GM12878 (cell line): ENCODE data around the gene RAB44. TPM values are rescaled to one million over a fixed set of nuclear protein-coding genes. Genes with fewer than 3 reads are reported as not detected.
A peak's percentile ranks its signal among the peaks of the same experiment; 100 is the strongest.

ENCODE experiments used
- ATAC-seq: fragments of 200-7000 bp; cut with Tn5 transposase; 3 replicates; pipeline ENCODE4 v1.9.1; 2020; ENCODE audit warnings: mild to moderate bottlenecking, moderate library complexity
- BruUV-seq: library from RNA; stranded (reverse); fragments of 400-500 nt; replicated peaks from 2 replicates; lab custom pipeline; 2021; lab: Mats Ljungman, UMichigan
- CTCF ChIA-PET: fragments of 300-600 bp; sonication (Branson Sonifier 250); formaldehyde crosslinking; extraction: SDS; loops from one replicate; lab custom pipeline; 2021; ENCODE audit warnings: inconsistent platforms; lab: Yijun Ruan, JAX
- POLR2A ChIA-PET: fragments of 350-600 bp; formaldehyde crosslinking; extraction: SDS; loops from one replicate; lab custom pipeline; 2021; ENCODE audit warnings: inconsistent platforms; lab: Charles Lee
- RAD21 ChIA-PET: fragments of 300-600 bp; sonication (Branson Sonifier 250); formaldehyde crosslinking; loops from one replicate; lab custom pipeline; 2023; ENCODE audit warnings: antibody characterized with exemption; ENCODE audit not compliant: unreplicated experiment; lab: Charles Lee
- SMC1A ChIA-PET: fragments of 300-600 bp; sonication (Branson Sonifier 250); formaldehyde crosslinking; loops from one replicate; lab custom pipeline; 2023; ENCODE audit not compliant: unreplicated experiment, uncharacterized antibody; lab: Charles Lee
- DNase-seq: peaks from one replicate; pipeline ENCODE4 v3.0.0-alpha.2; 2011; ENCODE audit warnings: low read depth, low spot score
- FAIRE-seq: peaks from 3 replicates; lab custom pipeline; 2011; peaks lifted over from hg19 to GRCh38; lab: Jason Lieb, UNC
- H2AFZ ChIP-seq: 2 replicates; pipeline ENCODE4 v1.6.0; 2011; ENCODE audit warnings: low read depth, low read length, control low read depth; ENCODE audit not compliant: control insufficient read depth
- H3K27ac ChIP-seq: 2 replicates; pipeline ENCODE4 v1.5.1; 2011; ENCODE audit warnings: control low read depth; ENCODE audit not compliant: control insufficient read depth, insufficient read depth
- H3K27me3 ChIP-seq, 2 experiments: replicated peaks in 1 of 2; 2 replicates each; pipeline versions ENCODE4 v1.6.0 to v1.6.1; 2011; ENCODE audit warnings: low read length in 1 of 2; ENCODE audit not compliant: control insufficient read depth in 2 of 2, insufficient read depth in 2 of 2
- H3K36me3 ChIP-seq, 2 experiments: 2 replicates each; pipeline ENCODE4 v1.5.1; 2011; ENCODE audit warnings: low read length in 1 of 2; ENCODE audit not compliant: control insufficient read depth in 2 of 2, insufficient read depth in 2 of 2
- H3K4me1 ChIP-seq: 2 replicates; pipeline ENCODE4 v1.6.1; 2011; ENCODE audit warnings: mild to moderate bottlenecking, low read length, moderate library complexity, mixed read lengths; ENCODE audit not compliant: control insufficient read depth, insufficient read depth
- H3K4me2 ChIP-seq: 2 replicates; pipeline ENCODE4 v1.6.0; 2011; ENCODE audit warnings: control low read depth; ENCODE audit not compliant: control insufficient read depth, insufficient read depth
- H3K4me3 ChIP-seq: fragments of 200-600 bp; sonication (generic); 2 replicates; pipeline ENCODE4 v1.5.1; 2016
- H3K79me2 ChIP-seq: 2 replicates; pipeline ENCODE4 v1.6.0; 2011; ENCODE audit warnings: low read length; ENCODE audit not compliant: control insufficient read depth, insufficient read depth
- H3K9ac ChIP-seq: 2 replicates; pipeline ENCODE4 v1.8.0; 2011; ENCODE audit warnings: low read length, control low read depth, mixed read lengths; ENCODE audit not compliant: control insufficient read depth, insufficient read depth
- H3K9me3 ChIP-seq: replicated peaks from 3 replicates; pipeline ENCODE4 v1.5.1; 2011; ENCODE audit warnings: mild to moderate bottlenecking, low read length; ENCODE audit not compliant: control insufficient read depth, insufficient read depth
- H4K20me1 ChIP-seq: 2 replicates; pipeline ENCODE4 v1.6.0; 2011; ENCODE audit not compliant: control insufficient read depth, insufficient read depth
- CHD1 ChIP-seq: IDR thresholded peaks from 2 replicates; pipeline ENCODE4 v1.6.1; 2012; ENCODE audit warnings: low read depth, low read length, improper control_type of control experiment
- DPF2 ChIP-seq: fragments of 450-650 bp; IDR thresholded peaks from 2 replicates; pipeline ENCODE4 v1.6.1; 2017; ENCODE audit warnings: mild to moderate bottlenecking
- E2F8 ChIP-seq: fragments of 450-650 bp; IDR thresholded peaks from 2 replicates; pipeline ENCODE4 v1.6.1; 2018; ENCODE audit warnings: mild to moderate bottlenecking, low read depth, moderate library complexity; ENCODE audit not compliant: partially characterized antibody
- EGR1 ChIP-seq, 2 experiments: IDR thresholded peaks; 1 replicate in 1 of 2; 2 replicates in 1 of 2; pipeline ENCODE4 v1.6.1; 2011 to 2012; ENCODE audit warnings: low read depth in 2 of 2, low read length in 2 of 2, borderline replicate concordance in 1 of 2, mild to moderate bottlenecking in 1 of 2, moderate library complexity in 1 of 2
- HDAC2 ChIP-seq: fragments of 200-600 bp; sonication (generic); IDR thresholded peaks from 2 replicates; pipeline ENCODE4 v1.6.1; 2017
- IKZF1 ChIP-seq: fragments of 450-650 bp; conservative IDR thresholded peaks from 2 replicates; pipeline ENCODE4 v1.6.1; 2017; ENCODE audit warnings: antibody characterized with exemption, mild to moderate bottlenecking
- JUND ChIP-seq: IDR thresholded peaks from 2 replicates; pipeline ENCODE4 v1.6.1; 2012; ENCODE audit warnings: low read depth, mild to moderate bottlenecking, low read length, improper control_type of control experiment, moderate library complexity
- PAX5 ChIP-seq: IDR thresholded peaks from 2 replicates; pipeline ENCODE4 v1.6.1; 2011; ENCODE audit warnings: low read depth, low read length, borderline replicate concordance
- PKNOX1 ChIP-seq: fragments of 450-650 bp; IDR thresholded peaks from 2 replicates; pipeline ENCODE4 v1.6.1; 2016; ENCODE audit warnings: mild to moderate bottlenecking
- SMAD1 ChIP-seq: fragments of 450-650 bp; IDR thresholded peaks from 2 replicates; pipeline ENCODE4 v1.6.1; 2018; ENCODE audit warnings: mild to moderate bottlenecking, low read depth; ENCODE audit not compliant: partially characterized antibody
- STAT1 ChIP-seq: fragments of 450-650 bp; conservative IDR thresholded peaks from 2 replicates; pipeline ENCODE4 v1.6.1; 2014; ENCODE audit warnings: antibody characterized with exemption, mild to moderate bottlenecking
- TCF12 ChIP-seq: IDR thresholded peaks from 2 replicates; pipeline ENCODE4 v1.6.1; 2011; ENCODE audit warnings: low read depth, mild to moderate bottlenecking, low read length
- TCF3 ChIP-seq: IDR thresholded peaks from 2 replicates; pipeline ENCODE4 v1.6.1; 2012; ENCODE audit warnings: low read depth, mild to moderate bottlenecking, low read length, borderline replicate concordance; ENCODE audit not compliant: insufficient read depth
- TCF7 ChIP-seq: IDR thresholded peaks from 2 replicates; pipeline ENCODE4 v1.6.1; 2014; ENCODE audit warnings: antibody characterized with exemption, borderline replicate concordance
- USF2 ChIP-seq: IDR thresholded peaks from 2 replicates; pipeline ENCODE4 v1.6.1; 2011; ENCODE audit warnings: low read depth, low read length, improper control_type of control experiment, borderline replicate concordance
- ZNF217 ChIP-seq: fragments of 450-650 bp; IDR thresholded peaks from 2 replicates; pipeline ENCODE4 v1.6.1; 2017; ENCODE audit warnings: antibody characterized with exemption, mild to moderate bottlenecking
- WGBS: methylation state at CpG from one replicate; pipeline ENCODE4 v1.1.6; 2016; ENCODE audit warnings: low lambda C conversion rate; ENCODE audit not compliant: insufficient replicate concordance, insufficient coverage; ENCODE audit errors: missing lambda C conversion rate; 5-methylcytosine and 5-hydroxymethylcytosine counted together
- in situ Hi-C: fragments of 300-500 bp; cut with MboI; formaldehyde crosslinking; loops from 9 replicates; pipeline ENCODE4 v1.14.3; 2018; ENCODE audit warnings: mixed read lengths
- intact Hi-C: fragments of 100-400 bp; cut with micrococcal nuclease; formaldehyde crosslinking; loops from one replicate; pipeline ENCODE4 v1.14.2; 2022; ENCODE audit not compliant: unreplicated experiment
- polyA plus RNA-seq, 11 experiments: library from polyadenylated mRNA; depleted of rRNA in 4 of 11; unstranded in 6 of 11; stranded (reverse) in 5 of 11; fragments of >200 nt; fragmentation: Nextera tagmentation in 4 of 11; fragmentation: Illumina TruSeq in 1 of 11; extraction: Ambion mirVana in 4 of 11; extraction: Trizol in 1 of 11; gene quantifications; 1 replicate in 1 of 11; 2 replicates in 10 of 11; pipeline versions ENCODE4 v1.2.1 to v1.2.3, GENCODE V29; 2011 to 2016; ENCODE audit warnings: inconsistent platforms in 2 of 11, missing spikeins in 2 of 11, low read depth in 1 of 11
- total RNA-seq, 4 experiments: library from RNA; depleted of rRNA in 3 of 4; stranded (reverse); fragments of >200 nt in 3 of 4; fragmentation: Illumina TruSeq in 1 of 4; extraction: Trizol in 1 of 4; gene quantifications; 2 replicates each; pipeline versions ENCODE4 v1.2.1 to v1.2.3, GENCODE V29; 2013 to 2021

The RAB44 gene
- total and polyA plus RNA-seq, 10 of the 15 experiments (the other 5 are each of a cell fraction or from before 2014, with no cell fraction given) = 0.01 to 0.08 (median 0.05) TPM; not detected in 2

- peaks cover 17% of the 10 kb centered on the region for H3K4me1 ChIP-seq
- DNase-seq = no peak
- FAIRE-seq = peak; percentile 31
- ChIA-PET CTCF (interaction anchor here (0.9 to 3.5 kb wide), 8 partner anchors 35 to 330 kb away, joined by 3 to 14 read pairs (median 5); no protein-coding TSS in a partner anchor), SMC1A (interaction anchor here (0.8 to 2.0 kb wide), 9 partner anchors 9 to 125 kb away, joined by 3 to 8 read pairs (median 5); partner anchors contain the start of gene RAB44), RAD21 (interaction anchor here (0.6 to 3.6 kb wide), 8 partner anchors 9 to 102 kb away, joined by 3 to 14 read pairs (median 4); no protein-coding TSS in a partner anchor), POLR2A (interaction anchor here (0.6 to 1.9 kb wide), 6 partner anchors 35 to 82 kb away, joined by 3 to 4 read pairs (median 4); partner anchors contain the start of gene CDKN1A)
- BruUV-seq = no TSS peak
- intact Hi-C loops = no loop called here
- H3K4me2 ChIP-seq = peak overlapping the region; percentile 44
- H3K9me3 ChIP-seq = no peaks in the 10 kb centered on the region
- peak; percentile 57 for ATAC-seq
- 36% methylated on average over 11 of the region's 11 CpGs for WGBS
- H3K36me3 ChIP-seq = no peaks in the 10 kb centered on the region
- no peak overlapping the region for H3K4me3 ChIP-seq
- no peaks in the 10 kb centered on the region for H4K20me1 ChIP-seq
- H3K79me2 ChIP-seq = no peaks in the 10 kb centered on the region
- no peak overlapping the region for H2AFZ ChIP-seq
- H3K27ac ChIP-seq = no peak overlapping the region
- in situ Hi-C loops = no loop called here
- H3K9ac ChIP-seq = no peak overlapping the region
- H3K27me3 ChIP-seq = no peaks in the 10 kb centered on the region
- TF ChIP-seq HDAC2 = no peak
- peak in 1 of 2 experiments; percentile 64; a peak in 1 of 3 replicates for TF ChIP-seq EGR1 (IDR thresholded peaks at IDR 0.05; ENCODE audit: borderline replicate concordance in 1 of 2, low read depth in 2 of 2, low read length in 2 of 2)
- no peak for TF ChIP-seq PKNOX1
- TF ChIP-seq TCF12 = peak; percentile 91
- TF ChIP-seq CHD1 = no peak
- TF ChIP-seq IKZF1 = peak; percentile 14; the same call in 1 of the 2 replicates
- TF ChIP-seq TCF3 = peak; percentile 70; the same call in 1 of the 2 replicates
- TF ChIP-seq TCF7 = no peak
- TF ChIP-seq PAX5 = peak; percentile 95
- no peak for TF ChIP-seq ZNF217
- TF ChIP-seq E2F8 = no peak
- TF ChIP-seq JUND = no peak
- no peak for TF ChIP-seq USF2
- no peak for TF ChIP-seq STAT1
- no peak for TF ChIP-seq SMAD1
- peak; percentile 15; the same call in 1 of the 2 replicates for TF ChIP-seq DPF2
These were observed 22.9 kb downstream of the RAB44 start for GRCh38 chr6:36720251-36721141.
